Neural cell (in vitro differentiated cells): Measurements from ENCODE around the gene JAK3. TPM values are rescaled to one million over a fixed set of nuclear protein-coding genes. Genes with fewer than 3 reads are reported as not detected.

Experiments used
- H2AFZ ChIP-seq: fragments of 200-600, 300-800 bp; sonication (generic), shearing (Covaris generic); 2 replicates; pipeline ENCODE4 v1.6.0; 2014; ENCODE audit warnings: low read depth, mild to moderate bottlenecking, antibody characterized with exemption, low read length, moderate library complexity
- H3F3A ChIP-seq: fragments of 200-600 bp; shearing (Covaris generic); 2 replicates; pipeline ENCODE4 v1.6.1; 2016; ENCODE audit warnings: mild to moderate bottlenecking, moderate library complexity, mixed read lengths, antibody characterized with exemption, low read length; ENCODE audit not compliant: insufficient read depth, poor library complexity, severe bottlenecking
- H3K27ac ChIP-seq: fragments of 200-600, 300-800 bp; sonication (generic), shearing (Covaris generic); 2 replicates; pipeline ENCODE4 v1.5.1; 2014; ENCODE audit warnings: mild to moderate bottlenecking, low read length, moderate library complexity
- H3K27me3 ChIP-seq: fragments of 300-800, 200-600 bp; sonication (generic), shearing (Covaris generic); 2 replicates; pipeline ENCODE4 v1.6.0; 2014; ENCODE audit warnings: mild to moderate bottlenecking, low read depth, low read length, moderate library complexity; ENCODE audit not compliant: insufficient read depth
- H3K36me3 ChIP-seq: fragments of 300-800, 200-600 bp; sonication (generic), shearing (Covaris generic); 2 replicates; pipeline ENCODE4 v1.5.1; 2014; ENCODE audit warnings: mild to moderate bottlenecking, antibody characterized with exemption, low read length, moderate library complexity; ENCODE audit not compliant: insufficient read depth
- H3K4me2 ChIP-seq: fragments of 300-800, 200-600 bp; sonication (generic), shearing (Covaris generic); 2 replicates; pipeline ENCODE4 v1.6.0; 2014; ENCODE audit warnings: mild to moderate bottlenecking, low read length
- H3K4me3 ChIP-seq: fragments of 300-800, 200-600 bp; sonication (generic), shearing (Covaris generic); 2 replicates; pipeline ENCODE4 v1.5.1; 2014; ENCODE audit warnings: mild to moderate bottlenecking, low read length, moderate library complexity
- H3K79me2 ChIP-seq: fragments of 200-600 bp; shearing (Covaris generic); replicated peaks from 2 replicates; pipeline ENCODE4 v1.6.0; 2014; ENCODE audit warnings: mild to moderate bottlenecking, low read length, moderate library complexity; ENCODE audit not compliant: insufficient read depth
- H3K9ac ChIP-seq: fragments of 300-800, 200-600 bp; sonication (generic), shearing (Covaris generic); 2 replicates; pipeline ENCODE4 v1.6.1; 2016; ENCODE audit warnings: mild to moderate bottlenecking, low read length, mixed read lengths
- H3K9me2 ChIP-seq: fragments of 200-600 bp; shearing (Covaris generic); 2 replicates; pipeline ENCODE4 v1.6.1; 2016; ENCODE audit warnings: mild to moderate bottlenecking, low read length, mixed read lengths; ENCODE audit not compliant: insufficient read depth
- H3K9me3 ChIP-seq: fragments of 200-600, 300-800 bp; sonication (generic), shearing (Covaris generic); 2 replicates; pipeline ENCODE4 v1.6.1; 2016; ENCODE audit warnings: mild to moderate bottlenecking, mixed run types, low read length, moderate library complexity, mixed read lengths
- H4K20me1 ChIP-seq: fragments of 200-600 bp; shearing (Covaris generic); 2 replicates; pipeline ENCODE4 v1.6.1; 2016; ENCODE audit warnings: mild to moderate bottlenecking, mixed run types; ENCODE audit not compliant: insufficient read depth
- EP300 ChIP-seq: fragments of 450-650 bp; conservative IDR thresholded peaks from 2 replicates; pipeline ENCODE4 v1.6.1; 2014; ENCODE audit warnings: antibody characterized with exemption, mild to moderate bottlenecking, moderate library complexity; ENCODE audit not compliant: poor library complexity, severe bottlenecking
- EZH2 ChIP-seq: fragments of 200-600, 300-800 bp; shearing (Covaris generic), sonication (generic); IDR thresholded peaks from 2 replicates; pipeline ENCODE4 v1.6.1; 2014; ENCODE audit warnings: antibody characterized with exemption, low read length, borderline replicate concordance, mild to moderate bottlenecking; ENCODE audit not compliant: insufficient read depth, poor library complexity, severe bottlenecking
- MXI1 ChIP-seq: fragments of 450-650 bp; conservative IDR thresholded peaks from 2 replicates; pipeline ENCODE4 v1.6.1; 2014; ENCODE audit warnings: antibody characterized with exemption, mild to moderate bottlenecking; ENCODE audit not compliant: poor library complexity, severe bottlenecking
- POLR2AphosphoS5 ChIP-seq: IDR thresholded peaks from 2 replicates; pipeline ENCODE4 v1.6.1; 2012
- RAD21 ChIP-seq: fragments of 450-650 bp; conservative IDR thresholded peaks from 2 replicates; pipeline ENCODE4 v1.6.1; 2014; ENCODE audit warnings: antibody characterized with exemption, mild to moderate bottlenecking, moderate library complexity
- SMC3 ChIP-seq: fragments of 450-650 bp; conservative IDR thresholded peaks from 2 replicates; pipeline ENCODE4 v1.6.1; 2014; ENCODE audit warnings: antibody characterized with exemption, mild to moderate bottlenecking, moderate library complexity; ENCODE audit not compliant: poor library complexity
- TAF1 ChIP-seq: IDR thresholded peaks from 2 replicates; pipeline ENCODE4 v1.6.1; 2012; ENCODE audit warnings: low read depth
- polyA plus RNA-seq: library from polyadenylated mRNA; depleted of rRNA; stranded (reverse); fragments of >200 nt; gene quantifications from 2 replicates; pipeline ENCODE4 v1.2.3, GENCODE V29; 2014
- TF ChIP-seq, protein P1 (sequence below): IDR thresholded peaks from 2 replicates; pipeline ENCODE4 v1.6.1; 2012; ENCODE audit warnings: borderline replicate concordance
- TF ChIP-seq, protein P2 (sequence below): fragments of 450-650 bp; IDR thresholded peaks from 2 replicates; pipeline ENCODE4 v1.5.1; 2014; ENCODE audit warnings: antibody characterized with exemption, mild to moderate bottlenecking, moderate library complexity; ENCODE audit not compliant: poor library complexity, severe bottlenecking

Gene JAK3
- polyA plus RNA-seq, 1 donor from 2014 or later, result 0.11 TPM

DNA sequence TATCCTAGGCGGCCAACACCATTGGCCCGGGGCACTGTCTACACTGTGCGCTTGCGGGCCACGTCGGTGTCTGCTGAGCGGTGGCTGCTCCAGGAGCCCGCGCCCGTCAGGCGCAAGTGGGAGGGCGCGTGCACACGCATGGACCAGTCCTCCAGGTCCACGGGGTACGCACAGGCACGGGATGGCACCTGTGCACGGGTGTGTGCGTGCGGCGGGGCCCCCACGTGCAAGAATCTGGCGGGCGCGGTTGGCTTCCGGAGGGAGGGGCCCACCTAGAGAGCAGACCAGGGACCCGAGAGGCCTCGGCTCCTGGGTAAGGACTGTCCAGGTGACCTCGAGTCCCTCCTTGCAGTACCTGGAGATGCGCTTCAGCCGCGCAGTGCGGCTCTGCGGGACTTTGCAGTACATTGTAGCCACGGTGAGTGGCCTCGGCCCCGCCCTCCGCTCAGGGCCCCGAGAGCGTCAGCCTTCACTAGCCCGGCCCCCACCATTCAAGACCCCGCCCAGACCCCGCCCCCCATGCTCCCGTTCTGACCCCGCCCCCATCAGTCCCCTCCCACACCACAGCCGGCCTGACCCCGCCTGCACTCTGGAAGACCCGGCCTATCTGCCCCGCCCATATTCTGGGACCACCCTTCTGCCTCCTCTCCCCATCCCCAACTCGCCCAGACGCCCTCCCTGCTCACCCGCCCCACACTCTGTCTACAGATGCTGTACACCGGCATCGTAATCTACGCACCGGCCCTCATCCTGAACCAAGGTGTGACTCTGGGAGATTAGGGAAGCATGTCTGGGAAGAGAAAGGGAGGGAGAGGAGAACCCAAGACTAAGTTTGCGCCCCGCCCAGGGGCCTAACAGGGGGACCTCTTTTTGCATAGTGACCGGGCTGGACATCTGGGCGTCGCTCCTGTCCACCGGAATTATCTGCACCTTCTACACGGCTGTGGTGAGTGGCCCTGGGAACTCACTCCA lies 26.3 kb upstream of the JAK3 start:
- Histone ChIP-seq H3K4me2 (no peak overlapping the region), H3K27me3 (peaks cover 5% of the 10 kb centered on the region)

DNA sequence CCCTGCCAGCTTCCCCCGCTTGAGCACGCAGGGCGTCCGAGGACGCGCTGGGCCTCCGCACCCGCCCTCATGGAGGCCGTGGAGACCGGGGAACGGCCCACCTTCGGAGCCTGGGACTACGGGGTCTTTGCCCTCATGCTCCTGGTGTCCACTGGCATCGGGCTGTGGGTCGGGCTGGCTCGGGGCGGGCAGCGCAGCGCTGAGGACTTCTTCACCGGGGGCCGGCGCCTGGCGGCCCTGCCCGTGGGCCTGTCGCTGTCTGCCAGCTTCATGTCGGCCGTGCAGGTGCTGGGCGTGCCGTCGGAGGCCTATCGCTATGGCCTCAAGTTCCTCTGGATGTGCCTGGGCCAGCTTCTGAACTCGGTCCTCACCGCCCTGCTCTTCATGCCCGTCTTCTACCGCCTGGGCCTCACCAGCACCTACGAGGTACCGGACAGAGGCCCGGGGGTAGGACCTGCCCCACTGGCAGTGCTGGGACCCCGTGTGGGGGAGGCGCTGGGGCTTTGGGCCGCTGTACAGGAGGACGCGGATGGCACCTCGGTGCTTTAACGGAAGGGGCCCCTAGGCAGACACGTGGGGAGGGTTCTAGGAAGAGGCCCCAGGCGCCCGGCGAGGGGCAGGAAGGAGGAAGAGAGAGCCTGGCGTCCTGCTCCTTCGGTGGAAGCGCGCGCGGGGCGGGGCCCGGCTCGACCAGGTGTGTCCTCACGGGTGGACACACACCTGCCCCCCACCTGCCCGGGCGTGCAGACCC lies 24.6 kb upstream of the JAK3 start:
- no peaks in the 10 kb centered on the region for H3F3A ChIP-seq
- peaks cover 5% of the 10 kb centered on the region for H3K27me3 ChIP-seq
- no peaks in the 10 kb centered on the region for H3K9me2 ChIP-seq
- H4K20me1 ChIP-seq, result no peaks in the 10 kb centered on the region
- TF ChIP-seq POLR2AphosphoS5 (no peak), MXI1 (no peak)
- TF ChIP-seq, protein P1, sequence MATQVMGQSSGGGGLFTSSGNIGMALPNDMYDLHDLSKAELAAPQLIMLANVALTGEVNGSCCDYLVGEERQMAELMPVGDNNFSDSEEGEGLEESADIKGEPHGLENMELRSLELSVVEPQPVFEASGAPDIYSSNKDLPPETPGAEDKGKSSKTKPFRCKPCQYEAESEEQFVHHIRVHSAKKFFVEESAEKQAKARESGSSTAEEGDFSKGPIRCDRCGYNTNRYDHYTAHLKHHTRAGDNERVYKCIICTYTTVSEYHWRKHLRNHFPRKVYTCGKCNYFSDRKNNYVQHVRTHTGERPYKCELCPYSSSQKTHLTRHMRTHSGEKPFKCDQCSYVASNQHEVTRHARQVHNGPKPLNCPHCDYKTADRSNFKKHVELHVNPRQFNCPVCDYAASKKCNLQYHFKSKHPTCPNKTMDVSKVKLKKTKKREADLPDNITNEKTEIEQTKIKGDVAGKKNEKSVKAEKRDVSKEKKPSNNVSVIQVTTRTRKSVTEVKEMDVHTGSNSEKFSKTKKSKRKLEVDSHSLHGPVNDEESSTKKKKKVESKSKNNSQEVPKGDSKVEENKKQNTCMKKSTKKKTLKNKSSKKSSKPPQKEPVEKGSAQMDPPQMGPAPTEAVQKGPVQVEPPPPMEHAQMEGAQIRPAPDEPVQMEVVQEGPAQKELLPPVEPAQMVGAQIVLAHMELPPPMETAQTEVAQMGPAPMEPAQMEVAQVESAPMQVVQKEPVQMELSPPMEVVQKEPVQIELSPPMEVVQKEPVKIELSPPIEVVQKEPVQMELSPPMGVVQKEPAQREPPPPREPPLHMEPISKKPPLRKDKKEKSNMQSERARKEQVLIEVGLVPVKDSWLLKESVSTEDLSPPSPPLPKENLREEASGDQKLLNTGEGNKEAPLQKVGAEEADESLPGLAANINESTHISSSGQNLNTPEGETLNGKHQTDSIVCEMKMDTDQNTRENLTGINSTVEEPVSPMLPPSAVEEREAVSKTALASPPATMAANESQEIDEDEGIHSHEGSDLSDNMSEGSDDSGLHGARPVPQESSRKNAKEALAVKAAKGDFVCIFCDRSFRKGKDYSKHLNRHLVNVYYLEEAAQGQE, result no peak
- TF ChIP-seq, protein P2, sequence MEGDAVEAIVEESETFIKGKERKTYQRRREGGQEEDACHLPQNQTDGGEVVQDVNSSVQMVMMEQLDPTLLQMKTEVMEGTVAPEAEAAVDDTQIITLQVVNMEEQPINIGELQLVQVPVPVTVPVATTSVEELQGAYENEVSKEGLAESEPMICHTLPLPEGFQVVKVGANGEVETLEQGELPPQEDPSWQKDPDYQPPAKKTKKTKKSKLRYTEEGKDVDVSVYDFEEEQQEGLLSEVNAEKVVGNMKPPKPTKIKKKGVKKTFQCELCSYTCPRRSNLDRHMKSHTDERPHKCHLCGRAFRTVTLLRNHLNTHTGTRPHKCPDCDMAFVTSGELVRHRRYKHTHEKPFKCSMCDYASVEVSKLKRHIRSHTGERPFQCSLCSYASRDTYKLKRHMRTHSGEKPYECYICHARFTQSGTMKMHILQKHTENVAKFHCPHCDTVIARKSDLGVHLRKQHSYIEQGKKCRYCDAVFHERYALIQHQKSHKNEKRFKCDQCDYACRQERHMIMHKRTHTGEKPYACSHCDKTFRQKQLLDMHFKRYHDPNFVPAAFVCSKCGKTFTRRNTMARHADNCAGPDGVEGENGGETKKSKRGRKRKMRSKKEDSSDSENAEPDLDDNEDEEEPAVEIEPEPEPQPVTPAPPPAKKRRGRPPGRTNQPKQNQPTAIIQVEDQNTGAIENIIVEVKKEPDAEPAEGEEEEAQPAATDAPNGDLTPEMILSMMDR, result no peak
- no peak overlapping the region for H3K27ac ChIP-seq
- H3K9ac ChIP-seq, result no peak overlapping the region
- H3K4me3 ChIP-seq, result no peak overlapping the region
- H3K79me2 ChIP-seq, result no peaks in the 10 kb centered on the region
- H2AFZ ChIP-seq, result no peak overlapping the region
- no peaks in the 10 kb centered on the region for H3K9me3 ChIP-seq
- no peak overlapping the region for H3K4me2 ChIP-seq
- no peaks in the 10 kb centered on the region for H3K36me3 ChIP-seq

More for the DNA sequence above, 26.3 kb upstream of the JAK3 start:
- no peaks in the 10 kb centered on the region for H3K36me3 ChIP-seq
- H3K9me2 ChIP-seq, result no peaks in the 10 kb centered on the region
- H3K9ac ChIP-seq, result no peak overlapping the region
- H3K79me2 ChIP-seq, result no peaks in the 10 kb centered on the region
- H3F3A ChIP-seq, result no peaks in the 10 kb centered on the region
- H2AFZ ChIP-seq, result no peak overlapping the region
- TF ChIP-seq SMC3 (no peak), EP300 (no peak), POLR2AphosphoS5 (no peak), RAD21 (no peak), TAF1 (no peak), EZH2 (no peak), MXI1 (no peak)
- TF ChIP-seq, protein P2, result no peak
- TF ChIP-seq, protein P1, result no peak
- H3K27ac ChIP-seq, result no peak overlapping the region
- H4K20me1 ChIP-seq, result no peaks in the 10 kb centered on the region
- peak overlapping the region; percentile 53 for H3K4me3 ChIP-seq
- no peaks in the 10 kb centered on the region for H3K9me3 ChIP-seq
